Heart left ventricle (tissue), 16 donors: ENCODE measurements around the gene IER5L. TPM values are rescaled to one million over a fixed set of nuclear protein-coding genes. Genes with fewer than 3 reads are reported as not detected.

Experiments
- ATAC-seq, 4 donors: fragments of 200-7000 bp; cut with Tn5 transposase; one replicate each; pipeline ENCODE4 v1.9.1; 2020 to 2022; ENCODE audit warnings: moderate library complexity in 4 of 4, mild to moderate bottlenecking in 3 of 4, moderate number of reproducible peaks in 1 of 4
- DNase-seq, 5 donors: peaks; one replicate each; pipeline ENCODE4 v3.0.0-alpha.2; 2020
- H3K27ac ChIP-seq, 12 donors: fragments of 200-600 bp; sonication (generic) in 4 of 12; one replicate each; pipeline versions ENCODE4 v1.5.0 to v1.8.0; 2016 to 2022; ENCODE audit warnings: mild to moderate bottlenecking in 2 of 12
- H3K27me3 ChIP-seq, 9 donors: fragments of 200-600 bp; sonication (generic) in 2 of 9; one replicate each; pipeline versions ENCODE4 v1.5.1 to v1.8.0; 2016 to 2022; ENCODE audit warnings: mild to moderate bottlenecking in 3 of 9
- H3K36me3 ChIP-seq, 9 donors: fragments of 200-600 bp; sonication (generic) in 2 of 9; one replicate each; pipeline versions ENCODE4 v1.5.0 to v1.8.0; 2018 to 2022; ENCODE audit warnings: mild to moderate bottlenecking in 2 of 9
- H3K4me1 ChIP-seq, 12 donors: fragments of 200-600 bp; sonication (generic) in 4 of 12; one replicate each; pipeline versions ENCODE4 v1.5.0 to v1.8.0; 2016 to 2022; ENCODE audit warnings: mild to moderate bottlenecking in 3 of 12
- H3K4me3 ChIP-seq, 12 donors: fragments of 200-600 bp; sonication (generic) in 4 of 12; one replicate each; pipeline versions ENCODE4 v1.5.0 to v1.8.0; 2017 to 2022; ENCODE audit warnings: mild to moderate bottlenecking in 9 of 12, moderate library complexity in 4 of 12
- H3K9me3 ChIP-seq, 12 donors: fragments of 200-600 bp; sonication (generic) in 4 of 12; one replicate each; pipeline versions ENCODE4 v1.5.0 to v1.8.0; 2016 to 2022; ENCODE audit warnings: mild to moderate bottlenecking in 1 of 12
- CTCF ChIP-seq, 12 donors: fragments of 200-600 bp; sonication (generic) in 4 of 12; IDR thresholded peaks; one replicate each; pipeline versions ENCODE4 v1.5.0 to v1.8.0; 2018 to 2022; ENCODE audit warnings: antibody characterized with exemption in 12 of 12, mild to moderate bottlenecking in 5 of 12
- POLR2A ChIP-seq, 2 donors: fragments of 450-650 bp; IDR thresholded peaks; one replicate each; pipeline ENCODE4 v1.6.1; 2017; ENCODE audit warnings: antibody characterized with exemption in 2 of 2, mild to moderate bottlenecking in 2 of 2, moderate library complexity in 2 of 2
- WGBS, 4 donors: extraction: QIAGEN DNeasy Blood & Tissue Kit in 2 of 4; methylation state at CpG; one replicate each; pipeline versions ENCODE4 v1.1.5 to v1.1.7; 2013 to 2018; 5-methylcytosine and 5-hydroxymethylcytosine counted together
- intact Hi-C, 10 donors: fragments of 100-400 bp; cut with DNase I; formaldehyde crosslinking; loops; one replicate each; pipeline versions ENCODE4 v1.11.1 to v1.14.2; 2022
- polyA plus RNA-seq, 2 donors: library from polyadenylated mRNA; stranded (reverse); fragments of 200-250 nt; gene quantifications; one replicate each; pipeline ENCODE4 v1.2.3, GENCODE V29; 2013
- total RNA-seq, 9 donors: library from RNA; depleted of rRNA in 2 of 9; stranded (reverse); fragments of >200 nt in 2 of 9; fragmentation: NEBNext Ultra II Directional in 3 of 9; extraction: Animal tissue kit (Norgen Biotek cat#: 25700) in 3 of 9; gene quantifications; one replicate each; pipeline versions ENCODE4 v1.1.0 to v1.2.4, GENCODE V29; 2016 to 2023
- donor health status: ischemic (EF 13 %, LVEDD 7.1; RV severe dilation, severe dysfunction).
- donor health status: healthy with polysubstance abuse.
- donor health status: DM: no; HTN: yes; CAD: no.
- donor health status: DM: no; HTN: no; CAD: no.
- donor health status: ischemic (EF 25% LVEDD 6.9; RV normal size, moderate dysfunction).
- donor health status: ischemic (EF 25% LVEDD 5.7; RV mildly dilated, moderate dysfunction).
- donor health status: healthy.
- donor health status: DM: yes; HTN: yes; CAD: no.
- donor health status: ischemic (EF 35%, LVEDD 5.7; RV mildly dilated, moderate dysfunction).
- donor health status: nonischemic (EF 11% LVEDD 7.7; RV severe dilation, severe dysfunction).
- donor health status: DM: yes; HTN: yes; CAD: no.
- donor health status: PGD.
- donor health status: ischemic (EF 29% LVEDD 5.4; RV normal size, mild dysfunction).
- donor health status: nonischemic (EF 23%, LVEDD 6.1; RV moderate dilation, normal function).

The IER5L gene
- total and polyA plus RNA-seq, 11 donors: 2.8 to 18.4 (median 5.5) TPM

- Histone ChIP-seq H3K36me3 (no peaks in the 10 kb centered on the region), H3K27ac (no peak overlapping the region), H3K4me3 (no peak overlapping the region), H3K27me3 (no peaks in the 10 kb centered on the region), H3K4me1 (peaks cover 0 to 11% (median 2%) of the 10 kb centered on the region in 12 donors), H3K9me3 (no peaks in the 10 kb centered on the region)
- TF ChIP-seq CTCF (IDR thresholded peaks at IDR 0.05) (no peak), POLR2A (IDR thresholded peaks at IDR 0.05) (no peak)
- WGBS, 4 donors: 93 to 100% (median 94%) methylated on average over 5 of the region's 5 CpGs
- ATAC-seq (no peak), DNase-seq (no peak)
- intact Hi-C loops: no loop called here
Measured at GRCh38 chr9:129213551-129213950, 35.5 kb upstream of the IER5L start.

DNA sequence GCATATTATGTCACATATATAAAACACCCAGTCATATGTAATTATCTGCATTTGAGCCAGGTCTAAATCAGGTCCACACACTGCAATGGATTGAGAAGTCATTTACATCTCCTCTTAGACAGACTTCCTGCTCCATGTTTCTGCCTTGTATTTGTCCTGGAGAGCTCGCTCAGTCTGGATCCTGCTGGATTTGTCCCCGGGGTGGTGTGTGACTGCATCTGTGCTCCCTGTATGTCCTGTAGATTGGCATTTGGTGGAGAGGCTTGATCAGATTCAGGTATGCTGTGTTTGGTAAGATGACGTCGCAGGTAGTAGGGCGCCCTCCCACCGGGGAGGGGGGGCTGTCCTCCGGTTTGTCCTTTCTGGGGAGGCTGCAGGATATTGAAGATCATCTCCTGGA, 33.6 kb upstream of the IER5L start:
- intact Hi-C loops: no loop called here

GRCh38 chr9:129210125-129210524, 32.1 kb upstream of the IER5L start:
- WGBS, 4 donors: 76 to 92% (median 78%) methylated on average over 4 to 5 of the region's 5 CpGs

More for the DNA sequence above, 33.6 kb upstream of the IER5L start:
- ATAC-seq: no peak
- H3K4me1 ChIP-seq: no peaks in the 10 kb centered on the region
- no peaks in the 10 kb centered on the region for H3K36me3 ChIP-seq
- H3K9me3 ChIP-seq: no peaks in the 10 kb centered on the region
- WGBS, 4 donors: 75 to 83% (median 80%) methylated on average over 7 of the region's 7 CpGs
- no peak for DNase-seq
- no peak overlapping the region for H3K27ac ChIP-seq
- no peaks in the 10 kb centered on the region for H3K27me3 ChIP-seq
- no peak overlapping the region for H3K4me3 ChIP-seq
- TF ChIP-seq CTCF (IDR thresholded peaks at IDR 0.05): no peak
- TF ChIP-seq POLR2A (IDR thresholded peaks at IDR 0.05): no peak

GRCh38 chr9:129209580-129209979, 31.5 kb upstream of the IER5L start:
- DNase-seq (no peak), ATAC-seq (no peak)
- Histone ChIP-seq H3K36me3 (no peaks in the 10 kb centered on the region), H3K9me3 (no peaks in the 10 kb centered on the region), H3K27ac (no peak overlapping the region), H3K27me3 (no peaks in the 10 kb centered on the region), H3K4me3 (no peak overlapping the region), H3K4me1 (no peaks in the 10 kb centered on the region)
- intact Hi-C loops: no loop called here
- no peak for TF ChIP-seq POLR2A (IDR thresholded peaks at IDR 0.05)
- TF ChIP-seq CTCF (IDR thresholded peaks at IDR 0.05): no peak
- 79 to 87% (median 87%) methylated on average over 7 of the region's 7 CpGs for WGBS, 4 donors

More at GRCh38 chr9:129210125-129210524, 32.1 kb upstream of the IER5L start:
- Histone ChIP-seq H3K27me3 (no peaks in the 10 kb centered on the region), H3K4me1 (no peaks in the 10 kb centered on the region), H3K4me3 (no peak overlapping the region), H3K9me3 (no peaks in the 10 kb centered on the region), H3K27ac (no peak overlapping the region), H3K36me3 (no peaks in the 10 kb centered on the region)
- TF ChIP-seq CTCF (IDR thresholded peaks at IDR 0.05) (no peak), POLR2A (IDR thresholded peaks at IDR 0.05) (no peak)
- ATAC-seq (no peak), DNase-seq (no peak)
- intact Hi-C loops: no loop called here
